IPS DF 4.7 (cell line): ENCODE data around the gene SCARB2.

Source experiments
- DNase-seq: peaks from one replicate; pipeline ENCODE4 v3.0.0-alpha.2; 2013; ENCODE audit warnings: low spot score; ENCODE audit errors: extremely low read depth

The SCARB2 gene

GRCh38 chr4:76155979-76156378, 57.6 kb downstream of the SCARB2 start:
- no peak for DNase-seq

DNA sequence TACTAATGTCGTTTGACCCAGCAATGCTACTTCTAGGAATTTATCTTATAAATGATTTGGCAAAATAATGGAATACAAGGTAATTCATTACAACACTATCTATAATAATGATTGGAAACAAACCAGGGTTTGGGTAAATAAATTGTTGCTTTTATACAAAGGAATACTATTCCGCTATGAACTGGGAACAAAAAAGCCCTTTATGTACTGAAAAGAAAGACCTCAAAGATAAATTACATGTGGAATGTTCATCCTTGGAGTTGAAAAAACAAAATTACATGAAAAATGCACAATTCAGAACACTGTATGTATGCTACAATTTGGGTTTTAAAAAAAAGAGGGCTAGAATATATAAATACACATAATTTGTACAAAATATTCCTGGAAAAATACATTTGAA, 60.3 kb downstream of the SCARB2 start:
- no peak for DNase-seq

GRCh38 chr4:76148142-76148865, 65.3 kb downstream of the SCARB2 start, which contains the start of gene NUP54:
TSS of gene NUP54 (minus strand) at chr4:76148397. CDS start at chr4:76148374, 23 bp downstream.
- peak; percentile 91 for DNase-seq

GRCh38 chr4:76147454-76148141, 66.0 kb downstream of the SCARB2 start:
- DNase-seq: peak; percentile 80

- DNase-seq: no peak
Measured at GRCh38 chr4:76144546-76144945, 69.1 kb downstream of the SCARB2 start.

GRCh38 chr4:76141241-76141640, 72.4 kb downstream of the SCARB2 start:
- DNase-seq: no peak

GRCh38 chr4:76127754-76128153, 85.9 kb downstream of the SCARB2 start:
- DNase-seq: no peak

DNA sequence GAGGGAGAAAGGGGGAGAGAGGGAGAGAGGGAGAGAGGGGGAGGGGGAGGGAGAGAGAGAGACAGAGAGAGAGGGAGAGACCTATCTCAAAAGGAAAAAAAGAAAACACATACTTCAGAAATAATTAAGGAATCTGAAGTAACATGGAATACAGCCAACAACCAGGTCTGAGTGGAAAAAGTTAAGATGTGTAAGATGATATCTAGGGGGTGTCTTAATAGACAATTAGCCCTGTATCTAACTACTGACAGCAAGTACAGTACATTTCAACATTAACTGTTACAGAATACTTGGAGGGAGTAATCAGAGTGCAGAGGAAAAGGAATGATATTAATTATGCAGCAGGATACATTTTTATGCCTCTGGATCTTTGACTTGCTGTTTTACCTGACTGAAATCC, 87.8 kb downstream of the SCARB2 start:
- no peak for DNase-seq

GRCh38 chr4:76120199-76120598, 93.4 kb downstream of the SCARB2 start:
- DNase-seq: no peak

- no peak for DNase-seq
Measured at GRCh38 chr4:76117536-76117935, 96.1 kb downstream of the SCARB2 start.

GRCh38 chr4:76116821-76117220, 96.8 kb downstream of the SCARB2 start:
- no peak for DNase-seq
